ENCODE measurements around the gene MCM10.

DNA sequence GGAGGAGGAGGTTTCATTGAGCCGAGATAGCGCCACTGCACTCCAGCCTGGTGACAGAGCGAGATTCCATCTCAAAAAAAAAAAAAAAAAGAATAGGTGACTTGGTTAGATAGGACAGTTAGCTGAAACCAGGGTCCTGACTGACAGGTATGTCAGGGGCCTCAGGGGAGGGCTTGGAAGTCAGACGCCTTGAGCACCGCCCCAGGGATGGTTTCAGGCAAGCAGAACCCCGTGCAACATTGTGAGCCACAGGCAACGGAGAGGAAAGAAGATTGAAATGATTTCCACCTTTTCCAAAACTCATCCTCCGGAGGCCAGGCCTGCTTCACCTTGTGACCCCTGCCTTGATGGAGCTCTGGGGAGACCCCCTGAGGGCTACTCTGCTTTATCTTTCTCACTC is 64.2 kb downstream of the MCM10 start:
- no peak for TF ChIP-seq CTCF (conservative IDR thresholded peaks at IDR 0.05; ENCODE audit: low read depth in 2 of 2)
- TF ChIP-seq POLR2AphosphoS5 (IDR thresholded peaks at IDR 0.05; ENCODE audit: low read depth) = no peak
- TF ChIP-seq EZH2 (IDR thresholded peaks at IDR 0.05; ENCODE audit: low read depth, unreplicated experiment) = no peak
- TF ChIP-seq, protein P1, sequence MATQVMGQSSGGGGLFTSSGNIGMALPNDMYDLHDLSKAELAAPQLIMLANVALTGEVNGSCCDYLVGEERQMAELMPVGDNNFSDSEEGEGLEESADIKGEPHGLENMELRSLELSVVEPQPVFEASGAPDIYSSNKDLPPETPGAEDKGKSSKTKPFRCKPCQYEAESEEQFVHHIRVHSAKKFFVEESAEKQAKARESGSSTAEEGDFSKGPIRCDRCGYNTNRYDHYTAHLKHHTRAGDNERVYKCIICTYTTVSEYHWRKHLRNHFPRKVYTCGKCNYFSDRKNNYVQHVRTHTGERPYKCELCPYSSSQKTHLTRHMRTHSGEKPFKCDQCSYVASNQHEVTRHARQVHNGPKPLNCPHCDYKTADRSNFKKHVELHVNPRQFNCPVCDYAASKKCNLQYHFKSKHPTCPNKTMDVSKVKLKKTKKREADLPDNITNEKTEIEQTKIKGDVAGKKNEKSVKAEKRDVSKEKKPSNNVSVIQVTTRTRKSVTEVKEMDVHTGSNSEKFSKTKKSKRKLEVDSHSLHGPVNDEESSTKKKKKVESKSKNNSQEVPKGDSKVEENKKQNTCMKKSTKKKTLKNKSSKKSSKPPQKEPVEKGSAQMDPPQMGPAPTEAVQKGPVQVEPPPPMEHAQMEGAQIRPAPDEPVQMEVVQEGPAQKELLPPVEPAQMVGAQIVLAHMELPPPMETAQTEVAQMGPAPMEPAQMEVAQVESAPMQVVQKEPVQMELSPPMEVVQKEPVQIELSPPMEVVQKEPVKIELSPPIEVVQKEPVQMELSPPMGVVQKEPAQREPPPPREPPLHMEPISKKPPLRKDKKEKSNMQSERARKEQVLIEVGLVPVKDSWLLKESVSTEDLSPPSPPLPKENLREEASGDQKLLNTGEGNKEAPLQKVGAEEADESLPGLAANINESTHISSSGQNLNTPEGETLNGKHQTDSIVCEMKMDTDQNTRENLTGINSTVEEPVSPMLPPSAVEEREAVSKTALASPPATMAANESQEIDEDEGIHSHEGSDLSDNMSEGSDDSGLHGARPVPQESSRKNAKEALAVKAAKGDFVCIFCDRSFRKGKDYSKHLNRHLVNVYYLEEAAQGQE (IDR thresholded peaks at IDR 0.05; ENCODE audit: unreplicated experiment) = no peak
- no peak for TF ChIP-seq CREB1 (CRISPR knock-in tag; IDR thresholded peaks at IDR 0.05; ENCODE audit: low read depth)
- TF ChIP-seq EZH2phosphoT487 (IDR thresholded peaks at IDR 0.05; ENCODE audit: unreplicated experiment) = no peak
- TF ChIP-seq STAT1 (IDR thresholded peaks at IDR 0.05; ENCODE audit: unreplicated experiment) = no peak
- TF ChIP-seq, protein P2, sequence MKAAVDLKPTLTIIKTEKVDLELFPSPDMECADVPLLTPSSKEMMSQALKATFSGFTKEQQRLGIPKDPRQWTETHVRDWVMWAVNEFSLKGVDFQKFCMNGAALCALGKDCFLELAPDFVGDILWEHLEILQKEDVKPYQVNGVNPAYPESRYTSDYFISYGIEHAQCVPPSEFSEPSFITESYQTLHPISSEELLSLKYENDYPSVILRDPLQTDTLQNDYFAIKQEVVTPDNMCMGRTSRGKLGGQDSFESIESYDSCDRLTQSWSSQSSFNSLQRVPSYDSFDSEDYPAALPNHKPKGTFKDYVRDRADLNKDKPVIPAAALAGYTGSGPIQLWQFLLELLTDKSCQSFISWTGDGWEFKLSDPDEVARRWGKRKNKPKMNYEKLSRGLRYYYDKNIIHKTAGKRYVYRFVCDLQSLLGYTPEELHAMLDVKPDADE (IDR thresholded peaks at IDR 0.05) = no peak
- TF ChIP-seq NANOG (IDR thresholded peaks at IDR 0.05; ENCODE audit: borderline replicate concordance) = no peak
- no peak for TF ChIP-seq JUNB (IDR thresholded peaks at IDR 0.05; ENCODE audit: unreplicated experiment)
- no peak for TF ChIP-seq ZNF114 (CRISPR knock-in tag; IDR thresholded peaks at IDR 0.05)
- TF ChIP-seq, protein P3, sequence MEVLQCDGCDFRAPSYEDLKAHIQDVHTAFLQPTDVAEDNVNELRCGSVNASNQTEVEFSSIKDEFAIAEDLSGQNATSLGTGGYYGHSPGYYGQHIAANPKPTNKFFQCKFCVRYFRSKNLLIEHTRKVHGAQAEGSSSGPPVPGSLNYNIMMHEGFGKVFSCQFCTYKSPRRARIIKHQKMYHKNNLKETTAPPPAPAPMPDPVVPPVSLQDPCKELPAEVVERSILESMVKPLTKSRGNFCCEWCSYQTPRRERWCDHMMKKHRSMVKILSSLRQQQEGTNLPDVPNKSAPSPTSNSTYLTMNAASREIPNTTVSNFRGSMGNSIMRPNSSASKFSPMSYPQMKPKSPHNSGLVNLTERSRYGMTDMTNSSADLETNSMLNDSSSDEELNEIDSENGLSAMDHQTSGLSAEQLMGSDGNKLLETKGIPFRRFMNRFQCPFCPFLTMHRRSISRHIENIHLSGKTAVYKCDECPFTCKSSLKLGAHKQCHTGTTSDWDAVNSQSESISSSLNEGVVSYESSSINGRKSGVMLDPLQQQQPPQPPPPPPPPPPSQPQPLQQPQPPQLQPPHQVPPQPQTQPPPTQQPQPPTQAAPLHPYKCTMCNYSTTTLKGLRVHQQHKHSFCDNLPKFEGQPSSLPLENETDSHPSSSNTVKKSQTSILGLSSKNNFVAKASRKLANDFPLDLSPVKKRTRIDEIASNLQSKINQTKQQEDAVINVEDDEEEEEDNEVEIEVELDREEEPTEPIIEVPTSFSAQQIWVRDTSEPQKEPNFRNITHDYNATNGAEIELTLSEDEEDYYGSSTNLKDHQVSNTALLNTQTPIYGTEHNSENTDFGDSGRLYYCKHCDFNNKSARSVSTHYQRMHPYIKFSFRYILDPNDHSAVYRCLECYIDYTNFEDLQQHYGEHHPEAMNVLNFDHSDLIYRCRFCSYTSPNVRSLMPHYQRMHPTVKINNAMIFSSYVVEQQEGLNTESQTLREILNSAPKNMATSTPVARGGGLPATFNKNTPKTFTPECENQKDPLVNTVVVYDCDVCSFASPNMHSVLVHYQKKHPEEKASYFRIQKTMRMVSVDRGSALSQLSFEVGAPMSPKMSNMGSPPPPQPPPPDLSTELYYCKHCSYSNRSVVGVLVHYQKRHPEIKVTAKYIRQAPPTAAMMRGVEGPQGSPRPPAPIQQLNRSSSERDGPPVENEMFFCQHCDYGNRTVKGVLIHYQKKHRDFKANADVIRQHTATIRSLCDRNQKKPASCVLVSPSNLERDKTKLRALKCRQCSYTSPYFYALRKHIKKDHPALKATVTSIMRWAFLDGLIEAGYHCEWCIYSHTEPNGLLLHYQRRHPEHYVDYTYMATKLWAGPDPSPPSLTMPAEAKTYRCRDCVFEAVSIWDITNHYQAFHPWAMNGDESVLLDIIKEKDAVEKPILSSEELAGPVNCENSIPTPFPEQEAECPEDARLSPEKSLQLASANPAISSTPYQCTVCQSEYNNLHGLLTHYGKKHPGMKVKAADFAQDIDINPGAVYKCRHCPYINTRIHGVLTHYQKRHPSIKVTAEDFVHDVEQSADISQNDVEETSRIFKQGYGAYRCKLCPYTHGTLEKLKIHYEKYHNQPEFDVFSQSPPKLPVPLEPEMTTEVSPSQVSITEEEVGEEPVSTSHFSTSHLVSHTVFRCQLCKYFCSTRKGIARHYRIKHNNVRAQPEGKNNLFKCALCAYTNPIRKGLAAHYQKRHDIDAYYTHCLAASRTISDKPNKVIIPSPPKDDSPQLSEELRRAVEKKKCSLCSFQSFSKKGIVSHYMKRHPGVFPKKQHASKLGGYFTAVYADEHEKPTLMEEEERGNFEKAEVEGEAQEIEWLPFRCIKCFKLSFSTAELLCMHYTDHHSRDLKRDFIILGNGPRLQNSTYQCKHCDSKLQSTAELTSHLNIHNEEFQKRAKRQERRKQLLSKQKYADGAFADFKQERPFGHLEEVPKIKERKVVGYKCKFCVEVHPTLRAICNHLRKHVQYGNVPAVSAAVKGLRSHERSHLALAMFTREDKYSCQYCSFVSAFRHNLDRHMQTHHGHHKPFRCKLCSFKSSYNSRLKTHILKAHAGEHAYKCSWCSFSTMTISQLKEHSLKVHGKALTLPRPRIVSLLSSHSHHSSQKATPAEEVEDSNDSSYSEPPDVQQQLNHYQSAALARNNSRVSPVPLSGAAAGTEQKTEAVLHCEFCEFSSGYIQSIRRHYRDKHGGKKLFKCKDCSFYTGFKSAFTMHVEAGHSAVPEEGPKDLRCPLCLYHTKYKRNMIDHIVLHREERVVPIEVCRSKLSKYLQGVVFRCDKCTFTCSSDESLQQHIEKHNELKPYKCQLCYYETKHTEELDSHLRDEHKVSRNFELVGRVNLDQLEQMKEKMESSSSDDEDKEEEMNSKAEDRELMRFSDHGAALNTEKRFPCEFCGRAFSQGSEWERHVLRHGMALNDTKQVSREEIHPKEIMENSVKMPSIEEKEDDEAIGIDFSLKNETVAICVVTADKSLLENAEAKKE (CRISPR knock-in tag; IDR thresholded peaks at IDR 0.05) = no peak
- no peak for TF ChIP-seq ZNF331 (CRISPR knock-in tag; IDR thresholded peaks at IDR 0.05; ENCODE audit: low read depth)

All from GM23338 (cell line).